Amygdala (tissue), 56 donors: ENCODE measurements around the gene MS4A18.
"Not testable (repeated sequence)": the region's sequence is repeated elsewhere in the genome, so short reads cannot be mapped to it uniquely, and the experiment has no call there.

ENCODE experiments used
- DNase-seq, 56 donors: peaks; one replicate each; lab custom pipeline; 2025; lab: John Stamatoyannopoulos, UW

The MS4A18 gene

GRCh38 chr11:60724420-60724819, at the start of gene MS4A18:
Gene MS4A18 (plus strand): TSS chr11:60724720.
- no peak for DNase-seq

- DNase-seq: not testable (repeated sequence)
Measured at GRCh38 chr11:60678231-60678630, 46.3 kb upstream of the MS4A18 start.

- DNase-seq: no peak
Measured at GRCh38 chr11:60679879-60680278, 44.6 kb upstream of the MS4A18 start.

- no peak for DNase-seq
Measured at GRCh38 chr11:60680455-60681119, 43.9 kb upstream of the MS4A18 start.

- DNase-seq: not testable (repeated sequence)
Measured at GRCh38 chr11:60684541-60684848, 40.0 kb upstream of the MS4A18 start.

- no peak for DNase-seq
Measured at GRCh38 chr11:60691661-60692060, 32.9 kb upstream of the MS4A18 start.

- no peak for DNase-seq
Measured at GRCh38 chr11:60699284-60699691, 25.2 kb upstream of the MS4A18 start, which contains the start of gene MS4A8. Gene MS4A8 (plus strand): TSS chr11:60699612. CDS start chr11:60700861, 1,249 bp downstream.

GRCh38 chr11:60699936-60700335, 24.6 kb upstream of the MS4A18 start:
- no peak for DNase-seq

- DNase-seq: no peak
Measured at GRCh38 chr11:60700689-60701468, 23.6 kb upstream of the MS4A18 start.

GRCh38 chr11:60701469-60701818, 23.1 kb upstream of the MS4A18 start:
- DNase-seq: no peak

GRCh38 chr11:60703374-60703773, 21.1 kb upstream of the MS4A18 start:
- DNase-seq: no peak

GRCh38 chr11:60705895-60706294, 18.6 kb upstream of the MS4A18 start:
- no peak for DNase-seq

GRCh38 chr11:60706931-60707330, 17.6 kb upstream of the MS4A18 start:
- no peak for DNase-seq

GRCh38 chr11:60710482-60710881, 14.0 kb upstream of the MS4A18 start:
- no peak for DNase-seq

GRCh38 chr11:60711276-60711675, 13.2 kb upstream of the MS4A18 start:
- DNase-seq: no peak

GRCh38 chr11:60713423-60713822, 11.1 kb upstream of the MS4A18 start:
- DNase-seq: not testable (repeated sequence)

GRCh38 chr11:60717956-60718355, 6.6 kb upstream of the MS4A18 start:
- no peak for DNase-seq

- DNase-seq: no peak
Measured at GRCh38 chr11:60718524-60719316, 5.8 kb upstream of the MS4A18 start.

- no peak for DNase-seq
Measured at GRCh38 chr11:60719391-60719790, 5.1 kb upstream of the MS4A18 start.

- no peak for DNase-seq
Measured at GRCh38 chr11:60720460-60720859, 4.1 kb upstream of the MS4A18 start.

- DNase-seq: no peak
Measured at GRCh38 chr11:60725592-60725991, 1.1 kb downstream of the MS4A18 start.
